Measurements from ENCODE around the gene SGPL1.

Gene SGPL1

DNA sequence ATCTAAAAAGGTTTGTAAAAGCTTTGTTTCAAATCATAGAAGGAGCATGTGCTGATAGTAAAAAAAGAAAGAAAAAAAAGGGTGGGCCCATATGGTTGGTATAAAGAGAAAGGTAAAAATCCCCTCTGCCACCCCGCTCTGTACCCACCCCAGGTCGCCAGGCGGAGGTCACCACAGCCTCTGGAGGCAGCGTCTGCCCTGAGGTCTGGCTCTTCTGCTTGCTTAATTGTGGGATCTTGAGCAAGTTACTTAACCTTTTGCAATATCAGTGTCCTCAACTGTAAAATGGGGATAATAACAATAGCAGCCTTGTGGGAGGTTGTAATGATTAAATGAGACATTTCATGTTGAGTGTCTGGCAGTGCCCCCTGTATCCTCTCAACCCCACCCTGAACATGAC lies 83.3 kb downstream of the SGPL1 start:
- Histone ChIP-seq H3K27ac (ENCODE audit: low read depth, low read length) (no peak overlapping the region), H3K14ac (ENCODE audit: low read length) (no peak overlapping the region), H3K79me1 (ENCODE audit: low read length) (no peaks in the 10 kb centered on the region), H2AFZ (ENCODE audit: insufficient read depth, low read length, poor library complexity) (no peak overlapping the region), H2BK12ac (ENCODE audit: low read length) (no peak overlapping the region), H3K9ac (ENCODE audit: low read length) (no peak overlapping the region), H3K9me3 (ENCODE audit: insufficient read depth, low read depth, low read length) (peaks cover 2% of the 10 kb centered on the region), H3K4ac (ENCODE audit: low read depth, low read length) (no peak overlapping the region), H2BK120ac (ENCODE audit: insufficient read depth, low read length, poor library complexity) (no peak overlapping the region), H3K4me1 (ENCODE audit: control insufficient read depth in 1 of 2, insufficient read depth in 2 of 2, low read length in 2 of 2) (no peaks in the 10 kb centered on the region), H2BK5ac (ENCODE audit: low read depth, low read length, poor library complexity) (no peak overlapping the region), H4K8ac (ENCODE audit: low read depth, low read length) (no peak overlapping the region), H4K12ac (ENCODE audit: low read depth, low read length) (no peak overlapping the region), H2AK5ac (ENCODE audit: low read length) (no peak overlapping the region), H3K4me3 (ENCODE audit: low read depth, low read length) (no peak overlapping the region), H3K23ac (ENCODE audit: low read length) (no peak overlapping the region), H3K79me2 (ENCODE audit: control insufficient read depth, insufficient read depth, low read length, poor library complexity) (no peaks in the 10 kb centered on the region), H3K27me3 (ENCODE audit: insufficient read depth, low read length) (no peaks in the 10 kb centered on the region), H3K18ac (ENCODE audit: low read length) (no peak overlapping the region), H4K91ac (ENCODE audit: low read depth, low read length) (no peak overlapping the region), H3K4me2 (ENCODE audit: low read length) (no peak overlapping the region), H3K36me3 (ENCODE audit: control insufficient read depth in 1 of 2, insufficient read depth in 2 of 2, low read length in 2 of 2) (no peaks in the 10 kb centered on the region)
- no peak for DNase-seq
- no CpG with 5 or more reads among the region's 4 CpGs for whole genome bisulfite sequencing (ENCODE audit: extremely low coverage, insufficient coverage, insufficient read length)

DNA sequence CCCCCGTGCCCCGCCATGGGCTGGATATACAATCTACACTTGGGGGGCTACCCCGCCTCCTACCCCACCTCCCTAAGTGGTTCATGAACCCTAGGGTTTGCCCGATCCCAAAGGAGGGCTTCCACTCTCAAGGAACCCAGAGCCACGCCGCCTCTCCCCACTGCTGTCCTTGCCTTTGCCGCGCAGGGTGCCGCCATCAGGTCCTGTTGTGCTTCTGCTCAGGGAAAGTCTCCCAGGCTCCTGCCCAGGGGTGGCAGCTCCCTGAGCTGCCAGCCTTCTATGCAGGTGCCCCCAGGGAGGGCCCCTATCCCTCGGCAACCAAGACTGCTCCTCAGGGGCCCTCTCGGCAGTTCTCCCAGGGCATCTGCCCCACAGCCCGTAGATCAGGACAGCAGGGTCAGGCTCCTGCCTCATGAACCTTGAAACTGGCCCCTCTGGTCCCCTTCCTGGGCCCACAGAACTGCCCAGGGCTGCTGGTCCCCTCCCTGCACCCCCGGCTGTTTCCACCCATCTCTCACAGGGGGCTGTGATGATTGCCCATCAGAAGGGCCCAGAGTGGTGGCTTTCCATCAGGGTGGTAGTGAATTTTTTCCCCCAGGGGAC lies 85.6 kb downstream of the SGPL1 start:
- no peak overlapping the region for H3K14ac ChIP-seq (ENCODE audit: low read length)
- H3K9ac ChIP-seq (ENCODE audit: low read length) = no peak overlapping the region
- no CpG with 5 or more reads among the region's 13 CpGs for WGBS (ENCODE audit: extremely low coverage, insufficient coverage, insufficient read length)
- no peak overlapping the region for H4K8ac ChIP-seq (ENCODE audit: low read depth, low read length)
- no peaks in the 10 kb centered on the region for H3K27me3 ChIP-seq (ENCODE audit: insufficient read depth, low read length)
- H2BK5ac ChIP-seq (ENCODE audit: low read depth, low read length, poor library complexity) = no peak overlapping the region
- H3K36me3 ChIP-seq (ENCODE audit: control insufficient read depth in 1 of 2, insufficient read depth in 2 of 2, low read length in 2 of 2) = no peaks in the 10 kb centered on the region
- H3K27ac ChIP-seq (ENCODE audit: low read depth, low read length) = no peak overlapping the region
- no peak overlapping the region for H2AK5ac ChIP-seq (ENCODE audit: low read length)
- H3K18ac ChIP-seq (ENCODE audit: low read length) = no peak overlapping the region
- H3K4ac ChIP-seq (ENCODE audit: low read depth, low read length) = no peak overlapping the region
- no peaks in the 10 kb centered on the region for H3K4me1 ChIP-seq (ENCODE audit: control insufficient read depth in 1 of 2, insufficient read depth in 2 of 2, low read length in 2 of 2)
- no peaks in the 10 kb centered on the region for H3K79me2 ChIP-seq (ENCODE audit: control insufficient read depth, insufficient read depth, low read length, poor library complexity)
- H3K4me2 ChIP-seq (ENCODE audit: low read length) = no peak overlapping the region
- H3K4me3 ChIP-seq (ENCODE audit: low read depth, low read length) = no peak overlapping the region
- H2AFZ ChIP-seq (ENCODE audit: insufficient read depth, low read length, poor library complexity) = no peak overlapping the region
- H3K23ac ChIP-seq (ENCODE audit: low read length) = no peak overlapping the region
- H4K91ac ChIP-seq (ENCODE audit: low read depth, low read length) = no peak overlapping the region
- H2BK120ac ChIP-seq (ENCODE audit: insufficient read depth, low read length, poor library complexity) = no peak overlapping the region
- no peaks in the 10 kb centered on the region for H3K9me3 ChIP-seq (ENCODE audit: insufficient read depth, low read depth, low read length)
- DNase-seq = no peak
- no peaks in the 10 kb centered on the region for H3K79me1 ChIP-seq (ENCODE audit: low read length)
- no peak overlapping the region for H2BK12ac ChIP-seq (ENCODE audit: low read length)
- no peak overlapping the region for H4K12ac ChIP-seq (ENCODE audit: low read depth, low read length)

DNA sequence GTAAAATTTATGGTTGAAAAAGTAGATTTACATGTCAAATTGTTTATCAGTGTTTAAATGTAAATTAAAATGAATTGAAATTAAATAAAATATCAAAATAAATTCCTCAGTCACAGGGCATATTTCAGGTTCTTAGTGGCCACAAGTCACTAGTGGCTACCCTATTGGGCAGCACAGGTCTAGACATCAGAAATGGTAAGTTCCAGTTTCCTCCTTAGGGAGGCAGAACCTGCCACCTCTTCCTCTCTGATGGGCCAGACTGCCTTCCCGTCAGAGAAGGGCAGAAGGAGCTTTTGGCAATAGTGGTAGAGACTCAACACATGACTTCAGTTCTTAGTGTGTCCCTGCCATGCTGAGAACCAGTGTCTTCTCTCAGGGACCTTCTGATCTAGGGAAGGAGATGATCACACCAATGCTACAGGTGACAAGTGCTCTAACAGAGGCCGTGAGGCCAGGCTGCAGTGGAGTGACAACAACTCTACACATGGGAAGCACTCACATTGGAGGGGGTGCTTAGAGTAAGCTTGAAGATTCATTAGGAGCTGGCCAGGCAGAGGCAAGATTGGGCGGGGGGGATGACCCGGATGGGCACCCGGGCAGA lies 87.0 kb downstream of the SGPL1 start:
- Histone ChIP-seq H3K27ac (ENCODE audit: low read depth, low read length) (no peak overlapping the region), H4K91ac (ENCODE audit: low read depth, low read length) (no peak overlapping the region), H2BK12ac (ENCODE audit: low read length) (no peak overlapping the region), H3K4me1 (ENCODE audit: control insufficient read depth in 1 of 2, insufficient read depth in 2 of 2, low read length in 2 of 2) (no peaks in the 10 kb centered on the region), H3K79me2 (ENCODE audit: control insufficient read depth, insufficient read depth, low read length, poor library complexity) (no peaks in the 10 kb centered on the region), H3K18ac (ENCODE audit: low read length) (no peak overlapping the region), H3K14ac (ENCODE audit: low read length) (no peak overlapping the region), H2BK120ac (ENCODE audit: insufficient read depth, low read length, poor library complexity) (no peak overlapping the region), H3K4ac (ENCODE audit: low read depth, low read length) (no peak overlapping the region), H3K27me3 (ENCODE audit: insufficient read depth, low read length) (no peaks in the 10 kb centered on the region), H4K8ac (ENCODE audit: low read depth, low read length) (no peak overlapping the region), H3K9ac (ENCODE audit: low read length) (no peak overlapping the region), H3K36me3 (ENCODE audit: control insufficient read depth in 1 of 2, insufficient read depth in 2 of 2, low read length in 2 of 2) (no peaks in the 10 kb centered on the region), H3K4me3 (ENCODE audit: low read depth, low read length) (no peak overlapping the region), H4K12ac (ENCODE audit: low read depth, low read length) (no peak overlapping the region), H3K79me1 (ENCODE audit: low read length) (no peaks in the 10 kb centered on the region), H2AK5ac (ENCODE audit: low read length) (no peak overlapping the region), H3K4me2 (ENCODE audit: low read length) (no peak overlapping the region), H2BK5ac (ENCODE audit: low read depth, low read length, poor library complexity) (no peak overlapping the region), H3K23ac (ENCODE audit: low read length) (no peak overlapping the region), H3K9me3 (ENCODE audit: insufficient read depth, low read depth, low read length) (no peaks in the 10 kb centered on the region), H2AFZ (ENCODE audit: insufficient read depth, low read length, poor library complexity) (no peak overlapping the region)
- no peak for DNase-seq
- WGBS (ENCODE audit: extremely low coverage, insufficient coverage, insufficient read length) = no CpG with 5 or more reads among the region's 5 CpGs

DNA sequence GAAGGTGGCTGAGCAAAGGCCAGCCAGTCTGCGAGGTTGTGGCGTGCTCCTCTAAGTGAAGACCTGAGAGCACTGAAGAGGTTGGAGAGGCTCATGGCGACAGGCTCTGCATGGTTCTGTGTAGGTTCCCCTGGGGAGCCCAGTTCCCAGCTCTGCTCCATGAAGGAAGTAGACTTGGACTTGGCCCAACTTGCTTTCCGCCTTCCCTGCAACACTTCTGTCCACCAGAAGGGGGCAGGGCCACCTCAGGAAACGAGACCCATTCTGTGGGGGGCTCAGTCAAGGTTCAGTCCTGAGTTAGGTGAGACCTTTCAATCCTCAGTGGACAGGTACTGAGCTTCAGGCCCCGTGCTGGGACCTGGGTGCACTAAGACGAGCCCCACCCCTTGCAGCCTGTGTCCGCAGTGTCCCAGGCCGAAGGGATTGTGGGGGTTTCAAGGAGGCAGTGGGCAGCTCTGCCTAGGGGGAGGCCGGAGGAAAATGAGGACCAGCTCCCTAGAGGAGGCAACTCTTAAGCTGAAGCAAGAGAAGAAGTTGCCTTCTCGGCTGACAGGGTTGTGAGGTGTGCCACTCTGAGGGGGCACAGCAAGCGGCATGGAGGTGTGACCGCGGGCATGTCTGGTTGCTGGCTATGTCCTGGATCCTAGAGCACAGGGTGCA lies 87.6 kb downstream of the SGPL1 start:
- no peaks in the 10 kb centered on the region for H3K4me1 ChIP-seq (ENCODE audit: control insufficient read depth in 1 of 2, insufficient read depth in 2 of 2, low read length in 2 of 2)
- H3K23ac ChIP-seq (ENCODE audit: low read length) = no peak overlapping the region
- H3K14ac ChIP-seq (ENCODE audit: low read length) = no peak overlapping the region
- no peak overlapping the region for H3K4ac ChIP-seq (ENCODE audit: low read depth, low read length)
- H3K79me1 ChIP-seq (ENCODE audit: low read length) = no peaks in the 10 kb centered on the region
- no peak overlapping the region for H4K12ac ChIP-seq (ENCODE audit: low read depth, low read length)
- H2BK5ac ChIP-seq (ENCODE audit: low read depth, low read length, poor library complexity) = no peak overlapping the region
- H3K4me3 ChIP-seq (ENCODE audit: low read depth, low read length) = no peak overlapping the region
- H4K8ac ChIP-seq (ENCODE audit: low read depth, low read length) = no peak overlapping the region
- H3K9ac ChIP-seq (ENCODE audit: low read length) = no peak overlapping the region
- H2BK120ac ChIP-seq (ENCODE audit: insufficient read depth, low read length, poor library complexity) = no peak overlapping the region
- peak in 1 of 2 donors; percentile 50 for DNase-seq
- H3K27ac ChIP-seq (ENCODE audit: low read depth, low read length) = no peak overlapping the region
- H2AK5ac ChIP-seq (ENCODE audit: low read length) = no peak overlapping the region
- no peaks in the 10 kb centered on the region for H3K9me3 ChIP-seq (ENCODE audit: insufficient read depth, low read depth, low read length)
- no peak overlapping the region for H3K4me2 ChIP-seq (ENCODE audit: low read length)
- H2AFZ ChIP-seq (ENCODE audit: insufficient read depth, low read length, poor library complexity) = no peak overlapping the region
- no peaks in the 10 kb centered on the region for H3K27me3 ChIP-seq (ENCODE audit: insufficient read depth, low read length)
- H2BK12ac ChIP-seq (ENCODE audit: low read length) = no peak overlapping the region
- no peak overlapping the region for H3K18ac ChIP-seq (ENCODE audit: low read length)
- H3K36me3 ChIP-seq (ENCODE audit: control insufficient read depth in 1 of 2, insufficient read depth in 2 of 2, low read length in 2 of 2) = no peaks in the 10 kb centered on the region
- WGBS (ENCODE audit: extremely low coverage, insufficient coverage, insufficient read length) = no CpG with 5 or more reads among the region's 14 CpGs
- H3K79me2 ChIP-seq (ENCODE audit: control insufficient read depth, insufficient read depth, low read length, poor library complexity) = no peaks in the 10 kb centered on the region
- H4K91ac ChIP-seq (ENCODE audit: low read depth, low read length) = no peak overlapping the region

Data from trophoblast cell (in vitro differentiated cells and primary cell).